ENCODE results near the gene ARMC7. TPM values are rescaled to one million over a fixed set of nuclear protein-coding genes. Genes with fewer than 3 reads are reported as not detected.

The ARMC7 gene
- total and polyA plus RNA-seq, 2 of the 13 experiments (the other 11 are each of a cell fraction or from before 2014, with no cell fraction given), result 3.9 to 4.2 TPM

DNA sequence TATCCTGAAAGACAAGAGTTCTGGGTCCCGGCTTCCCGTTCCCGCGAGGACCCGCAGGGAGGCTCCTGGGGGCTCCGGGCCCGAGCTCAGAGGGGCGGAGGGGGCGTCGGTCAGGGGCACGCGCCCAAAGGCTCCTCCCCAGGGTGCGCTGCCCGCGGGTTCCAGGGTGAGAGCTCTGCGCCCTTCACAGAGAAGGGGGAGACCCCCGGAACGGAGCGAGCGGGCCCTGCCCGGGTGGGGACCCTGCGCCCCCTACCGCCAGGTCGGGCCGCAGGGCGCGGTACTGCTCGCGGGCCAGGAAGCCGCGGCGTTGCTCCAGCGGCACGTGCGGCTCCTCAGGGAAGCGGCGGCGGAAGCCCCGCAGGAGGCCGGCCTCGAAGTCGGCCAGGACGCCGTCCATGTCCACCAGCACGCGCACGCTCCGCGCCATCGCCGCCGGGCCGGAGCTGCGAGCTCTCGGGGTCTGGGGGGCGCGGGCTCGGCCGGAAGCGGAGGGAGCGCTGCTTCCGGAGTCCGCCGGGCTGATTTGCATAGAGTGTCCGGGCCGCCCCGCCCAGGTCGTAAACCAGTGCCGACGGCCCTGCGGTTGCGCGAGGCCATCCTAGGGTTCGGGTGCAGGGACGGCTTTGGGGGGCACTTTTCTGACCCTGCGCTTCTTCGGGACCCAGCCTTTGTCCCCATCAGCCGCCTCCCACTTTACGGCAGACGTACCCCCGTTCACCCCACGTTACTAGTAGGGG, 21.7 kb downstream of the ARMC7 start, which contains the start of gene NT5C (continued):
- TF ChIP-seq PRMT3 (CRISPR knock-in tag; IDR thresholded peaks at IDR 0.05; ENCODE audit: borderline replicate concordance, low read depth) (no peak), ZNF224 (CRISPR knock-in tag; IDR thresholded peaks at IDR 0.05) (no peak), ZNF564 (CRISPR knock-in tag; IDR thresholded peaks at IDR 0.05) (no peak; the same call in 1 of the 2 replicates), NFKB2 (CRISPR knock-in tag; IDR thresholded peaks at IDR 0.05; ENCODE audit: borderline replicate concordance) (no peak; the same call in 1 of the 2 replicates), REXO4 (CRISPR knock-in tag; IDR thresholded peaks at IDR 0.05; ENCODE audit: borderline replicate concordance) (0 out of 2 replicates have a peak, but pooled peaks have one; percentile 76), EEA1 (CRISPR knock-in tag; IDR thresholded peaks at IDR 0.05; ENCODE audit: borderline replicate concordance) (peak; percentile 92), ZNF34 (CRISPR knock-in tag; IDR thresholded peaks at IDR 0.05; ENCODE audit: borderline replicate concordance) (0 out of 2 replicates have a peak, but pooled peaks have one; percentile 70), YEATS4 (CRISPR knock-in tag; IDR thresholded peaks at IDR 0.05; ENCODE audit: borderline replicate concordance) (peak; percentile 98), ZNF343 (CRISPR knock-in tag; IDR thresholded peaks at IDR 0.05) (peak; percentile 87; the same call in 1 of the 2 replicates), ZNF550 (CRISPR knock-in tag; IDR thresholded peaks at IDR 0.05; ENCODE audit: borderline replicate concordance) (no peak), SALL2 (CRISPR knock-in tag; IDR thresholded peaks at IDR 0.05) (peak; percentile 94), KLF16 (CRISPR knock-in tag; IDR thresholded peaks at IDR 0.05) (peak in 1 of 2 experiments; percentile 90; a peak in 2 of 4 replicates), ZZZ3 (CRISPR knock-in tag; IDR thresholded peaks at IDR 0.05; ENCODE audit: borderline replicate concordance) (no peak; the same call in 1 of the 2 replicates)
- TF ChIP-seq, protein P1, sequence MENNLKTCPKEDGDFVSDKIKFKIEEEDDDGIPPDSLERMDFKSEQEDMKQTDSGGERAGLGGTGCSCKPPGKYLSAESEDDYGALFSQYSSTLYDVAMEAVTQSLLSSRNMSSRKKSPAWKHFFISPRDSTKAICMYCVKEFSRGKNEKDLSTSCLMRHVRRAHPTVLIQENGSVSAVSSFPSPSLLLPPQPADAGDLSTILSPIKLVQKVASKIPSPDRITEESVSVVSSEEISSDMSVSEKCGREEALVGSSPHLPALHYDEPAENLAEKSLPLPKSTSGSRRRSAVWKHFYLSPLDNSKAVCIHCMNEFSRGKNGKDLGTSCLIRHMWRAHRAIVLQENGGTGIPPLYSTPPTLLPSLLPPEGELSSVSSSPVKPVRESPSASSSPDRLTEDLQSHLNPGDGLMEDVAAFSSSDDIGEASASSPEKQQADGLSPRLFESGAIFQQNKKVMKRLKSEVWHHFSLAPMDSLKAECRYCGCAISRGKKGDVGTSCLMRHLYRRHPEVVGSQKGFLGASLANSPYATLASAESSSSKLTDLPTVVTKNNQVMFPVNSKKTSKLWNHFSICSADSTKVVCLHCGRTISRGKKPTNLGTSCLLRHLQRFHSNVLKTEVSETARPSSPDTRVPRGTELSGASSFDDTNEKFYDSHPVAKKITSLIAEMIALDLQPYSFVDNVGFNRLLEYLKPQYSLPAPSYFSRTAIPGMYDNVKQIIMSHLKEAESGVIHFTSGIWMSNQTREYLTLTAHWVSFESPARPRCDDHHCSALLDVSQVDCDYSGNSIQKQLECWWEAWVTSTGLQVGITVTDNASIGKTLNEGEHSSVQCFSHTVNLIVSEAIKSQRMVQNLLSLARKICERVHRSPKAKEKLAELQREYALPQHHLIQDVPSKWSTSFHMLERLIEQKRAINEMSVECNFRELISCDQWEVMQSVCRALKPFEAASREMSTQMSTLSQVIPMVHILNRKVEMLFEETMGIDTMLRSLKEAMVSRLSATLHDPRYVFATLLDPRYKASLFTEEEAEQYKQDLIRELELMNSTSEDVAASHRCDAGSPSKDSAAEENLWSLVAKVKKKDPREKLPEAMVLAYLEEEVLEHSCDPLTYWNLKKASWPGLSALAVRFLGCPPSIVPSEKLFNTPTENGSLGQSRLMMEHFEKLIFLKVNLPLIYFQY (CRISPR knock-in tag; IDR thresholded peaks at IDR 0.05; ENCODE audit: borderline replicate concordance), result peak; percentile 93
- TF ChIP-seq, protein P2, sequence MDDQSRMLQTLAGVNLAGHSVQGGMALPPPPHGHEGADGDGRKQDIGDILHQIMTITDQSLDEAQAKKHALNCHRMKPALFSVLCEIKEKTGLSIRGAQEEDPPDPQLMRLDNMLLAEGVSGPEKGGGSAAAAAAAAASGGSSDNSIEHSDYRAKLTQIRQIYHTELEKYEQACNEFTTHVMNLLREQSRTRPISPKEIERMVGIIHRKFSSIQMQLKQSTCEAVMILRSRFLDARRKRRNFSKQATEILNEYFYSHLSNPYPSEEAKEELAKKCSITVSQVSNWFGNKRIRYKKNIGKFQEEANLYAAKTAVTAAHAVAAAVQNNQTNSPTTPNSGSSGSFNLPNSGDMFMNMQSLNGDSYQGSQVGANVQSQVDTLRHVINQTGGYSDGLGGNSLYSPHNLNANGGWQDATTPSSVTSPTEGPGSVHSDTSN (CRISPR knock-in tag; IDR thresholded peaks at IDR 0.05; ENCODE audit: borderline replicate concordance), result no peak; the same call in 1 of the 2 replicates
- TF ChIP-seq, protein P3, sequence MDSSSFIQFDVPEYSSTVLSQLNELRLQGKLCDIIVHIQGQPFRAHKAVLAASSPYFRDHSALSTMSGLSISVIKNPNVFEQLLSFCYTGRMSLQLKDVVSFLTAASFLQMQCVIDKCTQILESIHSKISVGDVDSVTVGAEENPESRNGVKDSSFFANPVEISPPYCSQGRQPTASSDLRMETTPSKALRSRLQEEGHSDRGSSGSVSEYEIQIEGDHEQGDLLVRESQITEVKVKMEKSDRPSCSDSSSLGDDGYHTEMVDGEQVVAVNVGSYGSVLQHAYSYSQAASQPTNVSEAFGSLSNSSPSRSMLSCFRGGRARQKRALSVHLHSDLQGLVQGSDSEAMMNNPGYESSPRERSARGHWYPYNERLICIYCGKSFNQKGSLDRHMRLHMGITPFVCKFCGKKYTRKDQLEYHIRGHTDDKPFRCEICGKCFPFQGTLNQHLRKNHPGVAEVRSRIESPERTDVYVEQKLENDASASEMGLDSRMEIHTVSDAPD (CRISPR knock-in tag; IDR thresholded peaks at IDR 0.05), result peak; percentile 75
- TF ChIP-seq, protein P4, sequence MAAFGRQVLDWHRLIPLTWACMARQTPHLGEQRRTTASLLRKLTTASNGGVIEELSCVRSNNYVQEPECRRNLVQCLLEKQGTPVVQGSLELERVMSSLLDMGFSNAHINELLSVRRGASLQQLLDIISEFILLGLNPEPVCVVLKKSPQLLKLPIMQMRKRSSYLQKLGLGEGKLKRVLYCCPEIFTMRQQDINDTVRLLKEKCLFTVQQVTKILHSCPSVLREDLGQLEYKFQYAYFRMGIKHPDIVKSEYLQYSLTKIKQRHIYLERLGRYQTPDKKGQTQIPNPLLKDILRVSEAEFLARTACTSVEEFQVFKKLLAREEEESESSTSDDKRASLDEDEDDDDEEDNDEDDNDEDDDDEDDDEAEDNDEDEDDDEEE (CRISPR knock-in tag; IDR thresholded peaks at IDR 0.05), result peak; percentile 79
- TF ChIP-seq, protein P5, sequence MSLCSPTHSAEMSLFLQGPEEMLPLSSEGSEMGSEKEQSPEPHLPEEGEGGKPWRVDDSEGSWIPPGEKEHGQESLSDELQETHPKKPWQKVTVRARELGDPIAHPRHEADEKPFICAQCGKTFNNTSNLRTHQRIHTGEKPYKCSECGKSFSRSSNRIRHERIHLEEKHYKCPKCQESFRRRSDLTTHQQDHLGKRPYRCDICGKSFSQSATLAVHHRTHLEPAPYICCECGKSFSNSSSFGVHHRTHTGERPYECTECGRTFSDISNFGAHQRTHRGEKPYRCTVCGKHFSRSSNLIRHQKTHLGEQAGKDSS (CRISPR knock-in tag; IDR thresholded peaks at IDR 0.05; ENCODE audit: borderline replicate concordance, low read depth), result no peak; the same call in 1 of the 2 replicates
